H9 (cell line): ENCODE data around the gene IRAK1BP1. TPM values are rescaled to one million over a fixed set of nuclear protein-coding genes. Genes with fewer than 3 reads are reported as not detected.

ENCODE experiments used
- DNase-seq: peaks from one replicate; pipeline ENCODE4 v3.0.0-alpha.2; 2017
- H2AFZ ChIP-seq: one replicate; pipeline ENCODE4 v1.6.1; 2013; ENCODE audit warnings: mild to moderate bottlenecking, low read length, control low read depth, moderate library complexity
- H2AK5ac ChIP-seq: 2 replicates; pipeline ENCODE4 v1.6.1; 2013; ENCODE audit warnings: low read length, control low read depth, mixed read lengths; ENCODE audit not compliant: insufficient read length
- H2BK120ac ChIP-seq: one replicate; pipeline ENCODE4 v1.6.1; 2013; ENCODE audit warnings: low read depth, mild to moderate bottlenecking, low read length, control low read depth, inconsistent platforms; ENCODE audit not compliant: poor library complexity, severe bottlenecking
- H2BK12ac ChIP-seq: 2 replicates; pipeline ENCODE4 v1.6.1; 2013; ENCODE audit warnings: low read length, control low read depth, mixed read lengths, low read depth; ENCODE audit not compliant: insufficient read length
- H2BK15ac ChIP-seq: 2 replicates; pipeline ENCODE4 v1.6.1; 2013; ENCODE audit warnings: low read depth, low read length, control low read depth
- H2BK20ac ChIP-seq: one replicate; pipeline ENCODE4 v1.6.1; 2013; ENCODE audit warnings: low read depth, mild to moderate bottlenecking, low read length, control low read depth, inconsistent platforms; ENCODE audit not compliant: poor library complexity, severe bottlenecking
- H2BK5ac ChIP-seq: 2 replicates; pipeline ENCODE4 v1.6.1; 2013; ENCODE audit warnings: low read length, control low read depth, mixed read lengths; ENCODE audit not compliant: insufficient read length
- H3K14ac ChIP-seq: 2 replicates; pipeline ENCODE4 v1.6.1; 2013; ENCODE audit warnings: low read length, control low read depth; ENCODE audit not compliant: insufficient read depth
- H3K18ac ChIP-seq: 2 replicates; pipeline ENCODE4 v1.6.1; 2013; ENCODE audit warnings: low read depth, mild to moderate bottlenecking, mixed read lengths, low read length, control low read depth; ENCODE audit not compliant: insufficient read length
- H3K23ac ChIP-seq: 2 replicates; pipeline ENCODE4 v1.6.1; 2013; ENCODE audit warnings: low read length, control low read depth, mixed read lengths, low read depth; ENCODE audit not compliant: insufficient read length
- H3K23me2 ChIP-seq: 2 replicates; pipeline ENCODE4 v1.6.1; 2013; ENCODE audit warnings: low read depth, mild to moderate bottlenecking, mixed read lengths, low read length, control low read depth; ENCODE audit not compliant: insufficient read length, poor library complexity, severe bottlenecking
- H3K27ac ChIP-seq: 2 replicates; pipeline ENCODE4 v1.5.1; 2013; ENCODE audit warnings: low read length, control low read depth, mixed read lengths, low read depth; ENCODE audit not compliant: insufficient read length
- H3K27me3 ChIP-seq: 2 replicates; pipeline ENCODE4 v1.6.1; 2013; ENCODE audit warnings: low read length, control low read depth, inconsistent platforms; ENCODE audit not compliant: insufficient read depth
- H3K4ac ChIP-seq: 2 replicates; pipeline ENCODE4 v1.6.1; 2013; ENCODE audit warnings: low read depth, mild to moderate bottlenecking, control low read depth, inconsistent platforms, low read length, moderate library complexity
- H3K4me1 ChIP-seq: 2 replicates; pipeline ENCODE4 v1.6.1; 2013; ENCODE audit warnings: low read length, control low read depth, inconsistent platforms; ENCODE audit not compliant: insufficient read depth
- H3K4me2 ChIP-seq: 2 replicates; pipeline ENCODE4 v1.6.1; 2013; ENCODE audit warnings: low read length, control low read depth, mixed read lengths; ENCODE audit not compliant: insufficient read length, insufficient read depth
- H3K56ac ChIP-seq: 2 replicates; pipeline ENCODE4 v1.6.1; 2013; ENCODE audit warnings: low read depth, mild to moderate bottlenecking, mixed read lengths, low read length, control low read depth; ENCODE audit not compliant: insufficient read length
- H3K79me1 ChIP-seq: 2 replicates; pipeline ENCODE4 v1.6.1; 2013; ENCODE audit warnings: low read depth, mild to moderate bottlenecking, moderate library complexity, low read length, control low read depth, inconsistent platforms; ENCODE audit not compliant: insufficient read depth, poor library complexity, severe bottlenecking
- H3K79me2 ChIP-seq: 2 replicates; pipeline ENCODE4 v1.6.1; 2013; ENCODE audit warnings: low read length, control low read depth, inconsistent platforms; ENCODE audit not compliant: insufficient read depth
- H3K9ac ChIP-seq: 2 replicates; pipeline ENCODE4 v1.6.1; 2013; ENCODE audit warnings: low read length, control low read depth, mixed read lengths; ENCODE audit not compliant: insufficient read length; ENCODE audit errors: extremely low read depth
- H3K9me3 ChIP-seq: one replicate; pipeline ENCODE4 v1.6.1; 2013; ENCODE audit warnings: low read depth, low read length, inconsistent platforms; ENCODE audit not compliant: control insufficient read depth
- H3T11ph ChIP-seq: one replicate; pipeline ENCODE4 v1.6.1; 2013; ENCODE audit warnings: mild to moderate bottlenecking, low read length, control low read depth, inconsistent platforms
- H4K20me1 ChIP-seq: one replicate; pipeline ENCODE4 v1.6.1; 2013; ENCODE audit not compliant: control insufficient read depth, insufficient read length, insufficient read depth
- H4K5ac ChIP-seq: 2 replicates; pipeline ENCODE4 v1.6.1; 2013; ENCODE audit warnings: low read depth, mild to moderate bottlenecking, mixed read lengths, low read length, control low read depth; ENCODE audit not compliant: insufficient read length
- H4K8ac ChIP-seq: replicated peaks from 2 replicates; pipeline ENCODE4 v1.6.1; 2013; ENCODE audit warnings: low read length, control low read depth, mixed read lengths, low read depth; ENCODE audit not compliant: insufficient read length
- H4K91ac ChIP-seq: 2 replicates; pipeline ENCODE4 v1.6.1; 2013; ENCODE audit warnings: low read depth, mild to moderate bottlenecking, moderate library complexity, mixed read lengths, low read length, control low read depth; ENCODE audit not compliant: insufficient read length
- H3K27ac Mint-ChIP-seq, 3 experiments: 2 replicates in 2 of 3; 3 replicates in 1 of 3; pipeline ENCODE4 v1.8.0; 2020 to 2021; ENCODE audit warnings: mixed read lengths in 3 of 3, mild to moderate bottlenecking in 1 of 3, moderate library complexity in 1 of 3
- H3K27me3 Mint-ChIP-seq: 2 replicates; pipeline ENCODE4 v1.8.0; 2021; ENCODE audit warnings: low read depth, mild to moderate bottlenecking, moderate library complexity, mixed read lengths
- H3K36me3 Mint-ChIP-seq, 3 experiments: 2 replicates in 2 of 3; 3 replicates in 1 of 3; pipeline ENCODE4 v1.8.0; 2020 to 2021; ENCODE audit warnings: low read depth in 3 of 3, mixed read lengths in 3 of 3; ENCODE audit not compliant: insufficient read depth in 1 of 3
- H3K4me1 Mint-ChIP-seq, 2 experiments: 2 replicates each; pipeline ENCODE4 v1.8.0; 2020; ENCODE audit warnings: mixed read lengths in 2 of 2
- H3K4me3 Mint-ChIP-seq, 2 experiments: 2 replicates in 1 of 2; 3 replicates in 1 of 2; pipeline ENCODE4 v1.8.0; 2020 to 2021; ENCODE audit warnings: mild to moderate bottlenecking in 2 of 2, mixed read lengths in 2 of 2, moderate library complexity in 1 of 2
- H3K9me3 Mint-ChIP-seq, 2 experiments: 2 replicates in 1 of 2; 3 replicates in 1 of 2; pipeline ENCODE4 v1.8.0; 2020; ENCODE audit warnings: mild to moderate bottlenecking in 2 of 2, mixed read lengths in 2 of 2, moderate library complexity in 1 of 2
- CTCF ChIP-seq: fragments of 200-600 bp; sonication (generic); conservative IDR thresholded peaks from 3 replicates; pipeline ENCODE4 v1.8.0; 2021; ENCODE audit warnings: antibody characterized with exemption, mild to moderate bottlenecking
- total RNA-seq: library from RNA; stranded (reverse); gene quantifications from 2 replicates; pipeline ENCODE4 v1.2.1, GENCODE V29; 2021

Gene IRAK1BP1
- total RNA-seq, 1 experiment from 2014 or later: 3.8 TPM

- H2BK5ac ChIP-seq: no peak overlapping the region
- no peak overlapping the region for H2BK12ac ChIP-seq
- no peak overlapping the region for H3T11ph ChIP-seq
- H4K91ac ChIP-seq: no peak overlapping the region
- H4K8ac ChIP-seq: no peak overlapping the region
- no peak overlapping the region for H3K56ac ChIP-seq
- Mint-ChIP-seq H3K27ac (no peak overlapping the region), H3K4me3 (no peak overlapping the region), H3K9me3 (no peaks in the 10 kb centered on the region; a peak in 2 of 5 replicates), H3K36me3 (peaks cover 0 to 9% (median 6%) of the 10 kb centered on the region in 3 experiments; a peak in 2 of 7 replicates), H3K4me1 (peaks cover 6 to 8% of the 10 kb centered on the region in 2 experiments; a peak in 3 of 4 replicates), H3K27me3 (no peaks in the 10 kb centered on the region)
- no peak overlapping the region for H2BK20ac ChIP-seq
- H3K23ac ChIP-seq: no peak overlapping the region
- H3K18ac ChIP-seq: no peak overlapping the region
- no peak overlapping the region for H4K5ac ChIP-seq
- no peaks in the 10 kb centered on the region for H3K9me3 ChIP-seq
- no peak overlapping the region for H2AK5ac ChIP-seq
- H2BK120ac ChIP-seq: no peak overlapping the region
- no peak for TF ChIP-seq CTCF
- no peak overlapping the region for H3K27ac ChIP-seq
- H2BK15ac ChIP-seq: no peak overlapping the region
- H3K79me1 ChIP-seq: no peaks in the 10 kb centered on the region
- H3K4me1 ChIP-seq: no peaks in the 10 kb centered on the region
- no peaks in the 10 kb centered on the region for H3K27me3 ChIP-seq
- no peaks in the 10 kb centered on the region for H3K23me2 ChIP-seq
- H3K4ac ChIP-seq: no peak overlapping the region
- no peak overlapping the region for H2AFZ ChIP-seq
- H4K20me1 ChIP-seq: no peaks in the 10 kb centered on the region
- H3K79me2 ChIP-seq: no peaks in the 10 kb centered on the region
- no peak overlapping the region for H3K4me2 ChIP-seq
- H3K14ac ChIP-seq: no peak overlapping the region
- no peak overlapping the region for H3K9ac ChIP-seq
- no peak for DNase-seq
These were observed 16.2 kb upstream of the IRAK1BP1 start for GRCh38 chr6:78851156-78851555.
